H1 (cell line): Measurements from ENCODE around the gene HPGDS. TPM values are rescaled to one million over a fixed set of nuclear protein-coding genes. Genes with fewer than 3 reads are reported as not detected.

Source experiments
- CTCF ChIA-PET: fragments of 300-600 bp; sonication (Branson Sonifier 250); formaldehyde crosslinking; loops from one replicate; lab custom pipeline; 2021; ENCODE audit not compliant: partially characterized antibody; lab: Charles Lee
- POLR2A ChIA-PET: fragments of 300-600 bp; sonication (Branson Sonifier 250); formaldehyde crosslinking; loops from one replicate; lab custom pipeline; 2021; ENCODE audit warnings: inconsistent platforms; ENCODE audit not compliant: partially characterized antibody; lab: Charles Lee
- DNase-seq, 2 experiments: peaks; one replicate each; pipeline versions ENCODE4 v3.0.0 to v3.0.0-alpha.2; 2010 to 2022; ENCODE audit warnings: low spot score in 2 of 2, low read depth in 1 of 2, mixed read lengths in 1 of 2
- FAIRE-seq: peaks from 2 replicates; lab custom pipeline; 2011; peaks lifted over from hg19 to GRCh38; lab: Jason Lieb, UNC
- H2AFZ ChIP-seq: 2 replicates; pipeline ENCODE4 v1.8.1; 2012; ENCODE audit warnings: low read length, inconsistent platforms
- H2AK5ac ChIP-seq: 2 replicates; pipeline ENCODE4 v1.6.1; 2013; ENCODE audit warnings: low read depth, low read length
- H2BK120ac ChIP-seq: replicated peaks from 2 replicates; pipeline ENCODE3; 2013; ENCODE audit warnings: low read depth, low read length, inconsistent platforms
- H2BK12ac ChIP-seq: 2 replicates; pipeline ENCODE4 v1.6.1; 2013; ENCODE audit warnings: low read depth, low read length
- H2BK15ac ChIP-seq: 2 replicates; pipeline ENCODE4 v1.6.1; 2013; ENCODE audit warnings: low read length
- H2BK20ac ChIP-seq: 2 replicates; pipeline ENCODE4 v1.6.1; 2013; ENCODE audit warnings: low read length
- H2BK5ac ChIP-seq: 2 replicates; pipeline ENCODE4 v1.6.1; 2013; ENCODE audit warnings: low read depth, low read length
- H3K14ac ChIP-seq: 2 replicates; pipeline ENCODE4 v1.6.1; 2013; ENCODE audit warnings: inconsistent platforms; ENCODE audit not compliant: insufficient read length
- H3K18ac ChIP-seq: 2 replicates; pipeline ENCODE4 v1.6.1; 2013; ENCODE audit warnings: low read length; ENCODE audit errors: extremely low read depth
- H3K23ac ChIP-seq: 2 replicates; pipeline ENCODE4 v1.6.1; 2013; ENCODE audit warnings: inconsistent platforms; ENCODE audit not compliant: insufficient read length
- H3K23me2 ChIP-seq: 2 replicates; pipeline ENCODE4 v1.6.1; 2013; ENCODE audit warnings: low read depth, low read length
- H3K27ac ChIP-seq: 2 replicates; pipeline ENCODE4 v1.6.1; 2011; ENCODE audit warnings: low read depth, low read length, inconsistent platforms
- H3K27me3 ChIP-seq, 4 experiments: replicated peaks in 1 of 4; 1 replicate in 1 of 4; 2 replicates in 3 of 4; pipeline versions ENCODE4 v1.6.1 to v1.8.1; 2011 to 2013; ENCODE audit warnings: low read length in 3 of 4, mild to moderate bottlenecking in 3 of 4, inconsistent platforms in 2 of 4, mixed read lengths in 2 of 4, moderate library complexity in 1 of 4; ENCODE audit not compliant: control insufficient read depth in 3 of 4, insufficient read depth in 3 of 4; ENCODE audit errors: extremely low read depth in 1 of 4
- H3K36me3 ChIP-seq, 4 experiments: 2 replicates each; pipeline versions ENCODE4 v1.6.1 to v1.8.1; 2011 to 2013; ENCODE audit warnings: mild to moderate bottlenecking in 4 of 4, low read length in 3 of 4, moderate library complexity in 2 of 4, control low read depth in 1 of 4, inconsistent platforms in 1 of 4; ENCODE audit not compliant: insufficient read depth in 4 of 4, control insufficient read depth in 2 of 4
- H3K4ac ChIP-seq: replicated peaks from 2 replicates; pipeline ENCODE3; 2013; ENCODE audit warnings: low read length, low read depth, mixed read lengths, inconsistent platforms; ENCODE audit not compliant: insufficient read length
- H3K4me1 ChIP-seq, 4 experiments: replicated peaks in 1 of 4; 1 replicate in 1 of 4; 2 replicates in 3 of 4; pipeline versions ENCODE4 v1.6.1 to v1.8.1; 2011 to 2013; ENCODE audit warnings: low read length in 3 of 4, inconsistent platforms in 2 of 4, mixed read lengths in 1 of 4; ENCODE audit not compliant: insufficient read depth in 4 of 4, control insufficient read depth in 3 of 4
- H3K4me2 ChIP-seq, 2 experiments: 2 replicates each; pipeline versions ENCODE4 v1.6.1 to v1.8.1; 2011 to 2013; ENCODE audit warnings: low read depth in 2 of 2, low read length in 2 of 2, control low read depth in 1 of 2, inconsistent platforms in 1 of 2, mild to moderate bottlenecking in 1 of 2; ENCODE audit not compliant: insufficient read depth in 1 of 2
- H3K4me3 ChIP-seq, 4 experiments: fragments of 200-600, 300-600 bp in 1 of 4; sonication (generic), shearing (Covaris generic), sonication (Bioruptor Twin) in 1 of 4; 2 replicates each; pipeline versions ENCODE4 v1.5.1 to v1.8.1; 2011 to 2016; ENCODE audit warnings: low read length in 4 of 4, low read depth in 3 of 4, control low read depth in 2 of 4, inconsistent platforms in 2 of 4, mild to moderate bottlenecking in 2 of 4, mixed read lengths in 1 of 4, moderate library complexity in 1 of 4; ENCODE audit not compliant: insufficient read depth in 2 of 4; ENCODE audit errors: extremely low read depth in 1 of 4
- H3K56ac ChIP-seq: replicated peaks from 2 replicates; pipeline ENCODE3; 2013; ENCODE audit warnings: low read depth, mild to moderate bottlenecking, mixed read lengths, low read length, inconsistent platforms; ENCODE audit not compliant: insufficient read length
- H3K79me1 ChIP-seq: 2 replicates; pipeline ENCODE4 v1.6.1; 2013; ENCODE audit warnings: low read depth, low read length, control low read depth
- H3K79me2 ChIP-seq, 2 experiments: 2 replicates each; pipeline versions ENCODE4 v1.6.1 to v1.8.1; 2012 to 2013; ENCODE audit warnings: low read length in 2 of 2, mild to moderate bottlenecking in 2 of 2, inconsistent platforms in 1 of 2; ENCODE audit not compliant: insufficient read depth in 2 of 2, control insufficient read depth in 1 of 2
- H3K9ac ChIP-seq, 4 experiments: replicated peaks in 1 of 4; 1 replicate in 1 of 4; 2 replicates in 3 of 4; pipeline versions ENCODE4 v1.6.1 to v1.8.1; 2011 to 2013; ENCODE audit warnings: low read depth in 3 of 4, low read length in 3 of 4, control low read depth in 2 of 4, mild to moderate bottlenecking in 2 of 4, moderate library complexity in 2 of 4, inconsistent platforms in 1 of 4; ENCODE audit errors: extremely low read depth in 1 of 4
- H3K9me3 ChIP-seq, 2 experiments: 2 replicates each; pipeline versions ENCODE4 v1.6.1 to v1.8.1; 2012 to 2013; ENCODE audit warnings: mild to moderate bottlenecking in 2 of 2, moderate library complexity in 2 of 2, control low read depth in 1 of 2, inconsistent platforms in 1 of 2, low read depth in 1 of 2, low read length in 1 of 2, mixed read lengths in 1 of 2; ENCODE audit not compliant: insufficient read depth in 2 of 2
- H4K20me1 ChIP-seq, 2 experiments: replicated peaks in 1 of 2; 2 replicates each; pipeline versions ENCODE3 to v1.8.1; 2011 to 2013; ENCODE audit warnings: inconsistent platforms in 2 of 2, low read length in 2 of 2, mild to moderate bottlenecking in 1 of 2; ENCODE audit not compliant: insufficient read depth in 2 of 2, control insufficient read depth in 1 of 2
- H4K5ac ChIP-seq: 2 replicates; pipeline ENCODE4 v1.6.1; 2013; ENCODE audit warnings: low read length, low read depth, mixed read lengths, inconsistent platforms; ENCODE audit not compliant: insufficient read length
- H4K8ac ChIP-seq: 2 replicates; pipeline ENCODE4 v1.8.0; 2013; ENCODE audit warnings: mild to moderate bottlenecking, moderate library complexity, low read length, inconsistent platforms; ENCODE audit not compliant: insufficient read depth; ENCODE audit errors: extremely low read depth
- H4K91ac ChIP-seq: replicated peaks from 2 replicates; pipeline ENCODE3; 2013; ENCODE audit warnings: low read length, mixed read lengths, inconsistent platforms; ENCODE audit not compliant: insufficient read length
- BCL11A ChIP-seq, 2 experiments: IDR thresholded peaks; one replicate each; pipeline ENCODE4 v1.6.1; 2011; ENCODE audit warnings: low read depth in 2 of 2, low read length in 2 of 2, mild to moderate bottlenecking in 2 of 2
- CHD2 ChIP-seq: IDR thresholded peaks from 2 replicates; pipeline ENCODE4 v1.6.1; 2012; ENCODE audit warnings: low read length, improper control_type of control experiment
- POU5F1 ChIP-seq: IDR thresholded peaks from 2 replicates; pipeline ENCODE4 v1.6.1; 2011; ENCODE audit warnings: low read depth, mild to moderate bottlenecking, low read length, moderate library complexity
- SP2 ChIP-seq: IDR thresholded peaks from 2 replicates; pipeline ENCODE4 v1.6.1; 2012; ENCODE audit warnings: mild to moderate bottlenecking, low read length, inconsistent platforms
- WGBS, 2 experiments: shearing (Covaris generic) in 1 of 2; methylation state at CpG; one replicate each; pipeline versions ENCODE4 v1.1.6 to v1.1.7; 2013 to 2015; ENCODE audit warnings: low lambda C conversion rate in 2 of 2, mixed read lengths in 2 of 2, inconsistent platforms in 1 of 2, low coverage in 1 of 2, missing lambda C conversion rate in 1 of 2; ENCODE audit not compliant: insufficient replicate concordance in 2 of 2, insufficient coverage in 1 of 2, insufficient read length in 1 of 2; ENCODE audit errors: extremely low coverage in 1 of 2, missing lambda C conversion rate in 1 of 2; 5-methylcytosine and 5-hydroxymethylcytosine counted together
- polyA plus RNA-seq, 7 experiments: library from polyadenylated mRNA; depleted of rRNA in 3 of 7; stranded (reverse) in 5 of 7; unstranded in 2 of 7; fragments of >200 nt in 5 of 7; fragments of 200-250 nt in 2 of 7; gene quantifications; 1 replicate in 5 of 7; 2 replicates in 1 of 7; 4 replicates in 1 of 7; pipeline versions ENCODE4 v1.2.1 to v1.2.3, GENCODE V29; 2011 to 2013; ENCODE audit warnings: missing spikeins in 2 of 7, mixed read lengths in 2 of 7
- total RNA-seq: library from RNA; stranded (reverse); fragmentation: NEBNext Ultra II Directional; extraction: Animal tissue kit (Norgen Biotek cat#: 25700); gene quantifications from 2 replicates; pipeline ENCODE4 v1.2.1, GENCODE V29; 2021

The HPGDS gene
- total and polyA plus RNA-seq, 2 of the 8 experiments (the other 6 are each of a cell fraction or from before 2014, with no cell fraction given), result not detected

GRCh38 chr4:94306713-94307112, 35.9 kb downstream of the HPGDS start:
- peaks cover 0 to 1% (median 0%) of the 10 kb centered on the region in 4 experiments; a peak in 1 of 7 replicates for H3K27me3 ChIP-seq
- H3K23me2 ChIP-seq, result no peaks in the 10 kb centered on the region
- ChIA-PET CTCF (interaction anchor here (0.9 to 1.7 kb wide), 7 partner anchors 18 to 715 kb away, joined by 3 to 6 read pairs (median 3); no protein-coding TSS in a partner anchor), POLR2A (no interaction called here)
- H3K79me2 ChIP-seq, result no peaks in the 10 kb centered on the region
- H2AFZ ChIP-seq, result no peak overlapping the region
- H3K9me3 ChIP-seq, result no peaks in the 10 kb centered on the region
- H3K4me1 ChIP-seq, result no peaks in the 10 kb centered on the region
- no peak for FAIRE-seq
- no peaks in the 10 kb centered on the region for H3K79me1 ChIP-seq
- no peak overlapping the region for H3K23ac ChIP-seq
- H3K18ac ChIP-seq, result no peak overlapping the region
- no peak overlapping the region for H2BK12ac ChIP-seq
- H4K8ac ChIP-seq, result no peak overlapping the region
- no peak overlapping the region for H2BK15ac ChIP-seq
- no peak overlapping the region for H3K4ac ChIP-seq
- WGBS, 2 experiments, result 85% methylated on average over 3 of the region's 3 CpGs; no CpG with 5 or more reads in 1 of the 2 experiments
- H3K4me2 ChIP-seq, result no peak overlapping the region
- H4K5ac ChIP-seq, result no peak overlapping the region
- no peak overlapping the region for H2BK20ac ChIP-seq
- H4K20me1 ChIP-seq, result no peaks in the 10 kb centered on the region
- H2AK5ac ChIP-seq, result no peak overlapping the region
- H3K36me3 ChIP-seq, result no peaks in the 10 kb centered on the region
- no peak overlapping the region for H4K91ac ChIP-seq
- no peak overlapping the region for H3K14ac ChIP-seq
- H3K56ac ChIP-seq, result no peak overlapping the region
- TF ChIP-seq SP2, result no peak
- TF ChIP-seq CHD2, result no peak
- TF ChIP-seq BCL11A (IDR thresholded peaks at IDR 0.05; ENCODE audit: low read depth in 2 of 2, low read length in 2 of 2), result no peak
- TF ChIP-seq POU5F1, result no peak
- TF ChIP-seq, all 59 proteins: peak for 0
- Histone ChIP-seq H3K27ac (no peak overlapping the region), H3K4me3 (no peak overlapping the region), H2BK5ac (no peak overlapping the region), H2BK120ac (no peak overlapping the region), H3K9ac (no peak overlapping the region)
- no peak for DNase-seq
